Nephron (organoid): ENCODE data around the gene RNPS1.

Experiments used
- H3K27ac Mint-ChIP-seq, 3 experiments: 2 replicates each; pipeline ENCODE4 v1.8.0; 2020; ENCODE audit warnings: mixed read lengths in 3 of 3, mild to moderate bottlenecking in 2 of 3, moderate library complexity in 1 of 3
- H3K27me3 Mint-ChIP-seq: 2 replicates; pipeline ENCODE4 v1.8.0; 2021; ENCODE audit warnings: low read depth, mild to moderate bottlenecking, moderate library complexity, mixed read lengths
- H3K36me3 Mint-ChIP-seq: 2 replicates; pipeline ENCODE4 v1.8.0; 2020; ENCODE audit warnings: low read depth, mixed read lengths
- H3K4me1 Mint-ChIP-seq: 2 replicates; pipeline ENCODE4 v1.8.0; 2020; ENCODE audit warnings: mixed read lengths
- H3K4me3 Mint-ChIP-seq, 3 experiments: 2 replicates each; pipeline ENCODE4 v1.8.0; 2020; ENCODE audit warnings: mild to moderate bottlenecking in 3 of 3, mixed read lengths in 3 of 3, moderate library complexity in 2 of 3
- H3K9me3 Mint-ChIP-seq: 2 replicates; pipeline ENCODE4 v1.8.0; 2020; ENCODE audit warnings: mixed read lengths
- TF ChIP-seq, protein P1 (sequence below), 3 experiments: fragments of 200-600 bp; sonication (generic); IDR thresholded peaks; one replicate each; pipeline ENCODE4 v1.5.0; 2021; ENCODE audit warnings: antibody characterized with exemption in 3 of 3; ENCODE audit not compliant: unreplicated experiment in 3 of 3

RNPS1 gene

DNA sequence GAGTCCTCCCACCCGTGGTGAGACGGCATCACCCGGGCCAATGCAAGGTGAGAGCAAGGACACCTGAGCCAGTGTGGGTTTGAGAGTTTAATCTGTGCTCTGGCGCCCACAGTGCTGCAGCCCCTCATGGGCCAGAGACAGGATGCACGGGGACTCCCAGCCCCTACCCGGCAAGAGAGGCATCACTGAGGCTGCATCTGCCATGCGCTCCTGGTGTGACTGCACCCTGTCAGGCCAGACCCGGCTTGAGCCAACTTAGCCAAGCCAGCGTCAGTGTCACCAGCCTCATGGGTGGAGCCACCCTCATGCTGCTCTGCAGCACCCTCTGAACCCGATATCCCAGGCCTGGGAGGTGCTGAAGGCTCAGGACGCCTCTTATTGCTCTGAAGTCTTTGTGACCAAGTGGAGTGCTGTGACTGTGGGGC lies 56.0 kb downstream of the RNPS1 start:
- Mint-ChIP-seq H3K9me3 (no peaks in the 10 kb centered on the region), H3K4me1 (peaks cover 27% of the 10 kb centered on the region), H3K4me3 (peak overlapping the region; percentile 55 to 79 (median 68)), H3K36me3 (peaks cover 7% of the 10 kb centered on the region), H3K27ac (no peak overlapping the region), H3K27me3 (no peaks in the 10 kb centered on the region)
- TF ChIP-seq, protein P1, sequence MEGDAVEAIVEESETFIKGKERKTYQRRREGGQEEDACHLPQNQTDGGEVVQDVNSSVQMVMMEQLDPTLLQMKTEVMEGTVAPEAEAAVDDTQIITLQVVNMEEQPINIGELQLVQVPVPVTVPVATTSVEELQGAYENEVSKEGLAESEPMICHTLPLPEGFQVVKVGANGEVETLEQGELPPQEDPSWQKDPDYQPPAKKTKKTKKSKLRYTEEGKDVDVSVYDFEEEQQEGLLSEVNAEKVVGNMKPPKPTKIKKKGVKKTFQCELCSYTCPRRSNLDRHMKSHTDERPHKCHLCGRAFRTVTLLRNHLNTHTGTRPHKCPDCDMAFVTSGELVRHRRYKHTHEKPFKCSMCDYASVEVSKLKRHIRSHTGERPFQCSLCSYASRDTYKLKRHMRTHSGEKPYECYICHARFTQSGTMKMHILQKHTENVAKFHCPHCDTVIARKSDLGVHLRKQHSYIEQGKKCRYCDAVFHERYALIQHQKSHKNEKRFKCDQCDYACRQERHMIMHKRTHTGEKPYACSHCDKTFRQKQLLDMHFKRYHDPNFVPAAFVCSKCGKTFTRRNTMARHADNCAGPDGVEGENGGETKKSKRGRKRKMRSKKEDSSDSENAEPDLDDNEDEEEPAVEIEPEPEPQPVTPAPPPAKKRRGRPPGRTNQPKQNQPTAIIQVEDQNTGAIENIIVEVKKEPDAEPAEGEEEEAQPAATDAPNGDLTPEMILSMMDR (IDR thresholded peaks at IDR 0.05; ENCODE audit: unreplicated experiment in 3 of 3) = no peak

DNA sequence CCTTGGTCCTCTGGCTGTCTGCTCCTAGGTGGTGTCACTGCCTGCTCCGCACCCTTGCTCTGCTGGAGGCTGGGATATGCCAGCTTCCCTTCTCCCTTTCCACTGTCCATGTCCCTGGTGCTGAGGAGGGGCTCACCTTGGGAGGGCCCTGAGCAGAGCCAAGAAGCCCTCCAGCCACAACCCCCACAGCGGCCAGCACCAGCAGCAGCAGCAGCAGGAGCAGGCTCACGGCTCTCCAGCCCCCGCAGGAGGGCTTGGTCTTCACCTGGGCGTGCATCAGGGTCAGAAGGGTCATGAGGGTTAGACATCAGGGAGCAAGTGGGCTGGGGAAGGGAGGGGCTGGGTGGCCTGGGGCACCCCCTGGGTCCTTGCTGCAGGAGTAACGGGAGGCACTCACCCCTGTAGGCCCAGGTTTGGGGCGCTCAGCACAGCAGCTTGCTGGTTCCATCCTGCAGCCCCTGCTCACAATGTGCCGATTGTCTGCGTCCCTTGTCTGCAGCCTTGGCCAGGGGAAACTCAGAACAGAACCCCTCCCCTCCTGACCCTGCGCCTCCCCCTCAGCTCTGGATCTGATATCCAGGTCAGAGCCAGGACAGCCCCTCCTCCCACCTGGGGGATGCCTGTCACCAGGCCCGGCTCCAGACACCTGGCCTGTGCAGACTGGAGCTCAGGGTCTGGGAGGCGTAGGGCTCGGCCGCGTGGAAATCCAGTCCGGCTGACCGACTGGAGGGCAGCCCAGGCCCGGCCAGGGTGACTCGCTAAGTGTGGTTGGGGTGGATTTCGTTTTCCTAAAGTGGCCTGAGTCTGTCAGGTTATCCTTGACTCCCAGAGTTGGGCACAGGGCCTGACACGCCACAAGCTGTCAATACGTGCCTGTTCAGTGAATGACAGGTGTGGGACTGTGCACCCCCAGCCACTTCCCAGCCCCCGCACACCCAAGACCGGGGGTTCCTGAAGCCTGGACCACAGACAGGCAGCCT lies 57.2 kb downstream of the RNPS1 start, which contains the start of gene BRICD5:
BRICD5 (minus strand) TSS at position 478 of the 980 bp plus-strand sequence; CDS start at position 448, 30 bp downstream.
- H3K27ac Mint-ChIP-seq = no peak within 1 kb of the TSS
- H3K9me3 Mint-ChIP-seq = no peaks in the 10 kb centered on the region
- peaks cover 32% of the 10 kb centered on the region for H3K4me1 Mint-ChIP-seq
- H3K4me3 Mint-ChIP-seq = peak within 1 kb of the TSS; percentile 55 to 79 (median 68)
- H3K27me3 Mint-ChIP-seq = no peaks in the 10 kb centered on the region
- TF ChIP-seq, protein P1 (IDR thresholded peaks at IDR 0.05; ENCODE audit: unreplicated experiment in 3 of 3) = no peak
- H3K36me3 Mint-ChIP-seq = peaks cover 10% of the 10 kb centered on the region

GRCh38 chr16:2210009-2210332 lies 58.0 kb downstream of the RNPS1 start:
- Mint-ChIP-seq H3K36me3 (peaks cover 10% of the 10 kb centered on the region), H3K9me3 (no peaks in the 10 kb centered on the region), H3K4me3 (no peak overlapping the region), H3K4me1 (peaks cover 32% of the 10 kb centered on the region), H3K27me3 (no peaks in the 10 kb centered on the region), H3K27ac (no peak overlapping the region)
- TF ChIP-seq, protein P1 (IDR thresholded peaks at IDR 0.05; ENCODE audit: unreplicated experiment in 3 of 3) = no peak

DNA sequence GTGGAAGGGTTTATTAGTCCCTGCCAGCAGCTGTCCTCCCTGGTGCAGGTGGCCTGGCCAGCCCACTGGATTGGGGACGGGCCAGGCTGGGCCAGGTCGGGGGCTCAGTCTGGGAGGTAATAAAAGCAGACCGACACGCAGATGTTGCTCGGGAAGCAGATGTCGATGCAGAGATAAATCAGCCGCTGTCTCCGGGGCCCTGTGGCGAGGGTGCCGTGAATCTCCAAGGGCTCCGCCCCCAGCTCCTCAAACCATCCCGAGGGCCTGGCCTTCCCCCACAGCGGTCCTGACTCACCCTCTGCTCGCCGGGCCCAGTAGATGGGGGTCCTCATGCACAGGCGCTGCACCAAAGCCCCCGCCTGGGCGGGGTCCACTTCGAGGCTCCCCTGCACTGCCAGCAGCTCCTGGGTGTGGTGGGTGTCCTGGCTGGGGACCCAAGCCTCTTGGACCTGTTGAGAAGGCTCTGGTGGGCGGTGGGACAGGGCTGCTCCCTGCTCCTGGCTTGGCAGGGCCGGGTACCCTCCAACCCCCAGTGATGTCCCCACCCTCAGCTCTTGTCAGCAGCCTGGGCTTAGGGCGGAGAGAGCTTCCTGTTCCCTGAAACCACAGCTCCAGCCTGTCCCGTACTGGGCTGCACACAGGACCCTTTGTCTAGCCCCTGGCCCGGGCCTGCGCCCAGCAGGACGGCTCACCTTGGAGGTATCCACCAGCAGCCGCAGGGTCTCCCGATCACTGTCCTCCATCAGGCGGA lies 58.5 kb downstream of the RNPS1 start:
- Mint-ChIP-seq H3K27me3 (no peaks in the 10 kb centered on the region), H3K9me3 (no peaks in the 10 kb centered on the region), H3K4me1 (peaks cover 36% of the 10 kb centered on the region), H3K4me3 (no peak overlapping the region), H3K36me3 (peaks cover 10% of the 10 kb centered on the region), H3K27ac (no peak overlapping the region)
- TF ChIP-seq, protein P1 (IDR thresholded peaks at IDR 0.05; ENCODE audit: unreplicated experiment in 3 of 3) = no peak

DNA sequence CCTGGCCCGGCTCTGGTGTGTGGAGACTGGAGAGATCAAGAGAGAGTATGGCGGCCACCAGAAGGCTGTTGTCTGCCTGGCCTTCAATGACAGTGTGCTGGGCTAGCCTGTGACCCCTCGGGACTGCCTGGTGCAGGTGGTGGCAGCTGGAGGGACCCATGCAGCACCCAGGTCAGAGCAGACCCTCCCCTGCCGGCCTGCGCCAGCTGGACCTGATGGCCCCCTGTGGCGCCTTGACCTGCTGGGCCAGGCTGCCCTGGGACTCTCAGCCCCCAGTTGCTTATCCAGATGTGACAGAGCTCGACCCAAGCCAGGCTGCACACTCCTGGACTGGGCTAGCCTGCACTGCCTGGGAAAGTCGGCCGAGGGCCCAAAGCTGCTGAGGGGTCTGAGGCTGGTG lies 59.2 kb downstream of the RNPS1 start:
- no peaks in the 10 kb centered on the region for H3K9me3 Mint-ChIP-seq
- H3K36me3 Mint-ChIP-seq = peaks cover 10% of the 10 kb centered on the region
- no peaks in the 10 kb centered on the region for H3K27me3 Mint-ChIP-seq
- no peak overlapping the region for H3K27ac Mint-ChIP-seq
- TF ChIP-seq, protein P1 (IDR thresholded peaks at IDR 0.05; ENCODE audit: unreplicated experiment in 3 of 3) = no peak
- H3K4me1 Mint-ChIP-seq = peaks cover 38% of the 10 kb centered on the region
- no peak overlapping the region for H3K4me3 Mint-ChIP-seq
